Mesenteric fat pad (tissue), 1 donor: Measurements from ENCODE around the gene RPL35A. TPM values are rescaled to one million over a fixed set of nuclear protein-coding genes. Genes with fewer than 3 reads are reported as not detected.
"Not testable (repeated sequence)": the region's sequence is repeated elsewhere in the genome, so short reads cannot be mapped to it uniquely, and the experiment has no call there.

Experiments used
- DNase-seq: peaks from one replicate; pipeline ENCODE4 v3.0.0-alpha.2; 2020; ENCODE audit warnings: low spot score
- total RNA-seq: library from RNA; stranded (reverse); fragmentation: NEBNext Ultra II Directional; extraction: Animal tissue kit (Norgen Biotek cat#: 25700); gene quantifications from one replicate; pipeline ENCODE4 v1.2.1, GENCODE V29; 2021
- donor health status: DM: yes; HTN: yes; CAD: no.

RPL35A gene
- total RNA-seq, 1 donor from 2014 or later = 680 TPM

GRCh38 chr3:197951392-197951990, 1.5 kb downstream of the RPL35A start:
- no peak for DNase-seq

DNA sequence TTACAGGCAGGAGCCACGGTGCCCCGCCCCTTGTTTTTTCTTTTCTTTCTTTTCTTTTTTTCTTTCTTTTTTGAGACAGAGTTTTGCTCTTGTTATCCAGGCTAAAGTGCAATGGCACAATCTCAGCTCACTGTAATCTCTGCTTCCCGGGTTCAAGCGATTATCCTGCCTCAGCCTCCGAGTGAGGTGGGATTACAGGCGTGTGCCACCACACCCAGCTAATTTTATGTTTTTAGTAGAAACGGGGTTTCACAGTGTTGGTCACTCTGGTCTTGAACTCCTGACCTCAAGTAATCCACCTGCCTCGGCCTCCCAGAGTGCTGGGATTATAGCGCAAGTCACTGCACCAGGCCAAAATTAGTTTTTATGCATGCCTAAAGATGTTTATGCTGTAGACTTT, 2.5 kb downstream of the RPL35A start:
- no peak for DNase-seq

- DNase-seq = no peak
Measured at GRCh38 chr3:197953325-197953724, 3.3 kb downstream of the RPL35A start.

DNA sequence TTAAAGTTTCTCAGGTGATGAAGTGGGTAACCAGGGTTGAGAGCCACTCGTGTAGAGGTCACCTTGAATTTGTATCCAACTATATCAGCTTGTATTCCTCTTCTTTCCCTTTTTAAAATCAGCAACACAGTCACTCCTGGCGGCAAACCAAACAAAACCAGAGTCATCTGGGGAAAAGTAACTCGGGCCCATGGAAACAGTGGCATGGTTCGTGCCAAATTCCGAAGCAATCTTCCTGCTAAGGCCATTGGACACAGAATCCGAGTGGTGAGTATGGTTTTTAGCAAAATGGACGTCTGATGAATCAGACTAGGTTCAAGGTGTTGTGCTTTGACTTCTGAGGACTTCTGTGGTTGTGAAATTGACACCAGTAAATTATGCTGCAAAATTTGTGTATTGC, 3.9 kb downstream of the RPL35A start:
- DNase-seq = no peak

- no peak for DNase-seq
Measured at GRCh38 chr3:197955892-197956477, 6.0 kb downstream of the RPL35A start.

DNA sequence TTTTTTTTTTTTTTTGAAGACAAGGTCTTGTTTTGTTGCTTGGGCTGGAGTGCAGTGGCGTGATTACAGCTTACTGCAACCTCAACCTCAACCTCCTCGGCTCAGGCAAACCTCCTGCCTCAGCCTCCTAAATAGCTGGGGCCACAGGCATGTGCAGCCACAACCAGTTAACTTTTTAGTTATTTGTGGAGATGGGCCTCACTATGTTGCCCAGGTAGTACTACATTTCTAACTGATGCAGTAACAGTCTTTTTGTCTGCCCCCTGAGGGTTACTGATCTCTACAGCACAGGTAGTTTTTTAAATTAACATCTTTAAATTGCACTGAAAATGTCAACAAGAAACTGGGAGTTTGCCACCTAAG, 6.6 kb downstream of the RPL35A start:
- DNase-seq = no peak

DNA sequence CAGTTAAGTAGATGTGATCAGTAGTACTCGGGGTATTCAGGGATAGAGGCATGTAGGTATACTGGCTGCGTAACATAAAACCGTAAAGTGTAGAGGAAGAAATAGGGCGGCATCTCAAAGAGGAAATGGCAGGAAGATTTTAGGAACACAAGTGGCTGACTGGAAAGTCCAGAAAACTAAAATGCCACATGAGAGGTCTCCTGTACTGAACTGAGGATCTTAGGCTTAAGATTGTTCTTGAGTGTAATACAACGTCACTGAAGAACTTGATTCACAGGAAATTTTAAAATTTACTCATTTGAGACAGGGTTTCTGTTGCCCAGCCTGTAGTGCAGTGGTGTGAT, 7.8 kb downstream of the RPL35A start:
- DNase-seq = no peak

GRCh38 chr3:197958346-197958745, 8.4 kb downstream of the RPL35A start:
- no peak for DNase-seq

DNA sequence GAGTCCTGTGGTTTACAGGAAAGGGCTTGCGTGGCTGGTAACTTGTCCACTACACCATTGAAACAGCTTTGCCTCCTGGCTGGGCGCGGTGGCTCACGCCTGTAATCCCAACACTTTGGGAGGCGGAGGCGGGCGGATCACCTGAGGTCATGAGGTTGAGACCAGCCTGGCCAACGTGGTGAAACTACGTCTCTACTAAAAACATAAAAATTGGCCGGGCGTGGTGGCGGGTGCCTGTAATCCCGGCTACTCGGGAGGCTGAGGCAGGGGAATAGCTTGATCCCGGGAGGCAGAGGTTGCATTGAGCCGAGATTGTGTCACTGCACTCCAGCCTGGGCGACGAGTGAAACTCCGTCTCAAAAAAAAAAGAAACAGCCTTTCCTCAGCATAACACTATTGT, 8.9 kb downstream of the RPL35A start:
- not testable (repeated sequence) for DNase-seq

- DNase-seq = no peak
Measured at GRCh38 chr3:197959500-197959890, 9.5 kb downstream of the RPL35A start.

DNA sequence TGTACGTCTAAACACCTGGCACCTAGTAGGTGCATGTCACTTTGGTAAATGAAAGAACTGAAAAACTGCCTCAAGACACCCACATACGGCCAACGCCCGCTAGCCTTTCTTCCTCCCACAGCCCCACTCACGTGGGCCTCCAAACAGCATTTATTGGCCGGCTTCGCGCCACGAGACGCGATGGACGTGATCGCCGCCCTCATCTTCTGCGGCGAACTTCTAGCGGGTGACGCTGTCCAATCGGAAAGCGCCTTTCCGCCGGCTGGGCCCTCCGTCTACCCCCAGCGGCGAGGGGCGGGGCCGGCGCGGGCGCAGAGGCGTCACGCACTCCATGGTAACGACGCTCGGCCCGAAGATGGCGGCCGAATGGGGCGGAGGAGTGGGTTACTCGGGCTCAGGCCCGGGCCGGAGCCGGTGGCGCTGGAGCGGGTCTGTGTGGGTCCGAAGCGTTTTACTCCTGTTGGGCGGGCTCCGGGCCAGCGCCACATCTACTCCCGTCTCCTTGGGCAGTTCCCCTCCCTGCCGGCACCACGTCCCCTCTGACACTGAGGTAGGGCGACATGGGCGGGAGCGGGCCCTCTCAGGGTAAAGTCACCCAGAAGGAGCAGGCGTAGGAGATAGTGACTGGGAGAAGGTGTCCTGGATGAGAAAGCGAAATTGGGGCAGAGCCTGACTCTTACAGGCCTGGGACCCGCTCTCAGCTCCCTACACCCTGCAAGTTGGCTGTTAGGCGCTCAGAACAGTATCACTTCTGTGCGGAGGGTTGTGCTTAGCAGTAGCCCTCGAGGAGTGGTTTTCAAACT, 10.1 kb downstream of the RPL35A start, which contains the start of gene LMLN:
Gene LMLN, plus strand, starts transcription at position 327 of the 803 bp plus-strand sequence. Its CDS starts 29 bp downstream, at position 356.
- peak; percentile 98 for DNase-seq

- DNase-seq = no peak
Measured at GRCh38 chr3:197960694-197961581, 10.9 kb downstream of the RPL35A start.

DNA sequence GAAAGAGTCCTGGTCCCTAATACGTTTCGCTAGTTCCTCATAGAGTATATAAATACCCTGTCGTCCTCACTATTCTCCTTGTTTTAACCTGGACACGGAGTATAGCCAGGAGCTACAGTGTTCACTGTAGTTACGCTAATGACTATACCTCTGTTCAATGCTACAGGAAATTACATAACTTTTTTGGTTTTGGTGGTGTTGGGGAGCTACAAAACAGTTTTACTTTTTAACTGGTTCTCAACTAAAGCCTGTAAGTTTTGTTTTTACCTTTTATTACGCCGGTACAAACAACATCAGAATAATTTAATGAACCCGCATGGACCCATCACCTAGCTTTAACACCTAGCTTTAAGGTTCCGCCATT, 11.6 kb downstream of the RPL35A start:
- no peak for DNase-seq

- DNase-seq = no peak
Measured at GRCh38 chr3:197963019-197963637, 13.1 kb downstream of the RPL35A start.

DNA sequence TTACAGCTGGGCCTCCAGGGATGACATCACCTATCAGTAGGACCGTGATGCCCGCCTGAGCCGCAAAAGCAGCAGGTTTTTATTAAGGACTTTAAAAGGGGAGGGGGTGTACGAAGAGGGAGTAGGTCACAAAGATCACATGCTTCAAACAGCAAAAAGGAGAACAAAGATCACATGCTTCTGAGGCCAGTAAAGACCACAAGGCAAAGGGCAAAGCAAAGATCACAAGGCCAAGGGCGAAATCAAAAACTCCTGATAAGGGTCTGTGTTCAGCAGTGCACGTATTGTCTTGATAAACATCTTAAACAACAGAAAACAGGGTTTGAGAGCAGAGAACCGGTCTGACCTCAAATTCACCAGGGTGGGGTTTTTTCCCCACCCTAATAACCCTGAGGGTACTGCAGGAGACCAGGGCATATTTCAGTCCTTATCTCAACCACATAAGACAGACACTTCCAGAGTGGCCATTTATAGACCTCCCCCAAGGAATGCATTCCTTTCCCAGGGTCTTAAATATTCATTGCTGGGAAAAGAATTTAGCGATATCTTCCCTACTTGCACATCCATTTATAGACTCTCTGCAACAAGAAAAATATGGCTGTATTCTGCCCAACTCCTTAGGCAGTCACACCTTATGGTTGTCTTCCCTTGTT, 17.5 kb downstream of the RPL35A start:
- DNase-seq = not testable (repeated sequence)

DNA sequence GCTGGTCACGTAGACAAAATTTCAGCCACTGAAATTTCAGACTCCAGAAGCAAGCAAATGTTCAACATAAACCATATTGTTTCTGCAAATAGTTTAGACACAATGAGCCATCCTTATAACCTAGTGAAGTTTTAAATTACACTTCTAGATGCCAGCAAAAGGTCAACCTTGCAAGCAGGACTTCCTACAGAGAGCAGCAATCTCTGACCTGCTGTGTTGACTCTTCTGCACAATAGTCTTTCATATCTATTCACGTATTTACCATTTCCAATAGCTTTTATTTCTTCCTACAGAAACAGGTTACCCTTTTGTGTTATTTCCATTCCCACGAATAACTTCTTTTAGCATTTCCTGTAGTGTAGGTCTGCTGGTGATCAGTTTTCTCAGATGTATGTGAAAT, 20.6 kb downstream of the RPL35A start:
- no peak for DNase-seq

- no peak for DNase-seq
Measured at GRCh38 chr3:197974016-197974415, 24.0 kb downstream of the RPL35A start.

DNA sequence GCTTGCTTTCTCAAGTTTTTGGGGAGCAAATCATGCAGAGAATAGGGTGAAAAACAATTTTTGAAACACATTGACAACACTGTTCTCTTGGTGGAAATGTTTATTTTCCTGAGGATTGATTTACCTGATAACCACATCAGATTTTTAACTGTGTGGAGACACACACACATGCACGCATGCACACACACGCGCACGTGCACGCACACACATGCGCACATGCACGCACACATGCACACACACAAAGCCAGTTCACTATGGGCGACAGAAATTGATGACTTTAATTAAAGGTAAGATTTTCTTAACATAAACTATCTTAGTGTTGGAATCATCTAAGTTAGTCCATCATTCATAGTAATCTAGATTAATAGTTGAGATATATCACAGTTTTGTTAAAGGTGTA, 25.3 kb downstream of the RPL35A start:
- no peak for DNase-seq

DNA sequence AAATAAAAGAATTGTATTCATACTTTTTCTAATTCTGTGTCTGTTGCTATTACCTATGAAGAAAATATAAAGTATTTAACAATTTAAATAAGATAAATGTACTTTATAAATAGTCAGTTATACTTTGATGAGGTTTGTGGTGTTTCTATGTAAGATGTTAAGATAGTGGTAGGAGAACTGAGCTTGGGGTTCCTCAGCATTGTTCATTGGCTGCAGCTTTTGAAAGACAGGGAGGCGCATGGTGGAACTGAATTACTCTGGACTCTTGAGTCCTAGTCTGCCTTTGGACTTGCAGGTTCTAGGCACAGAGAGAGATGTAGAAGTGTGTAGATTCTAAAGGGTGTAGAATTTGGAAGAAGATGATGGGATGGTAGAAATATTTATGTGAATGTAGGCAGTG, 33.1 kb downstream of the RPL35A start:
- DNase-seq = no peak

- DNase-seq = no peak
Measured at GRCh38 chr3:197989651-197990050, 39.7 kb downstream of the RPL35A start.

DNA sequence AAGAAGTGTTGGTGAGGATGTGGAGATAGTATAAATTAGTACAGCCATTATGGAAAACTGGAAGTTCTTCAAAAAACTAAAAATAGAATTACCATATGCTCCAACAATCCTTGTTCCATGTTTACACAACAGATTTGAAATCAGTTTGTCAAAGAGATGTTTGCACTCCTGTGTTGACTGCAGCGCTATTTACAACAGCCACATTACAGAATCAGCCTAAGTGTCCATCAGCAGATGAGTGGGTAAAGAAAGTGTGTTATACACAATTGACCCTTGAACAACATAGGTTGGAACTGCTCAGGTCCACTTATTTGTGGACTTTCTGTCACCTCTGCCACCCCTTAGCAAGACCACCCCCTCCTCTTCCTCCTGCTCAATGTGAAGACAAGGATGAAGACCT, 44.7 kb downstream of the RPL35A start:
- DNase-seq = no peak
